SH-SY5Y (cell line): ENCODE measurements around the gene PLRG1.

Experiments
- GATA2 ChIP-seq: IDR thresholded peaks from 2 replicates; pipeline ENCODE4 v1.6.1; 2011; ENCODE audit warnings: mild to moderate bottlenecking, low read depth, low read length
- GATA3 ChIP-seq: IDR thresholded peaks from 2 replicates; pipeline ENCODE4 v1.6.1; 2011; ENCODE audit warnings: low read depth, mild to moderate bottlenecking, low read length, moderate library complexity

- TF ChIP-seq GATA2 = no peak
- no peak for TF ChIP-seq GATA3
Observed at GRCh38 chr4:154562697-154563254, 12.6 kb upstream of the PLRG1 start, which contains the start of gene FGB.
